ENCODE data around the gene VAMP2.

The VAMP2 gene

DNA sequence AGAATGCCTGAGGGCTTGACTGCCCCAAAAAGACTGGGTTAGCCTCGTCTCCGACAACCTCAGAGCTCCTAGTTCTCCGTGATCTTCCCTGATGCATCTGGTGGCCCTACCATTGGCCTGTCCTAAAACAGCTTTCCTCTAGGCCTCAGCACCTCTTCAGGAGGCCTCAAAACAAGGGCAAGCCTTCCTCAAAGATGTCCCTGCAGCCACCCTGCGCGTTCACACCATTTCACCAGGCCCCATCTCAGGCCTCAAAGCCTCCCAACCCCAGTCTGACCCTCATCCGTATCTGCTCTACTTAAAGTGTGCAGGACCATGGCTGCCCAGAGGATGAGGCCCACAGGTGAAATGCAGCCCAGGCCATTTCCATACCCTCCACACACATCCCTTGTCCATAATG is 51.8 kb downstream of the VAMP2 start:
- H3K27ac ChIP-seq: no peak overlapping the region
- no peak for DNase-seq (ENCODE audit: low read depth, low spot score)

DNA sequence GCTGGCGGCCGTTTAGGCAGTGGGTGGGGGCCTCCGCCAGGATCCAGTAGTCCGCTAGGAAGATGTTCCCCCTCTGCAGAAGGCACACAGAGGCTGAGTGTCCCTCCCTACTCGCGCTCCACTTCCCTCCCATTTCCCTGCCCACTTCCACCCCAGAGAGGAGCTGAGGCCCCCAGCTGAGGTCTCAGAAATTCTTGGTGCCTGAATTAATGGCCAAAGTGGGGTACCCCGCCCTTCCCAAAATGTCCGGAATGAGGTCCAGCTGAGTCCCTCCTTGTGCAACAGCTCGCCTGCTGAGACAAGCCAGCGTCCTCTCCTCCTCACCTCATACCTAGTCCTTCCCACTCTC is 52.3 kb downstream of the VAMP2 start:
- DNase-seq (ENCODE audit: low read depth, low spot score): no peak
- no peak overlapping the region for H3K27ac ChIP-seq

DNA sequence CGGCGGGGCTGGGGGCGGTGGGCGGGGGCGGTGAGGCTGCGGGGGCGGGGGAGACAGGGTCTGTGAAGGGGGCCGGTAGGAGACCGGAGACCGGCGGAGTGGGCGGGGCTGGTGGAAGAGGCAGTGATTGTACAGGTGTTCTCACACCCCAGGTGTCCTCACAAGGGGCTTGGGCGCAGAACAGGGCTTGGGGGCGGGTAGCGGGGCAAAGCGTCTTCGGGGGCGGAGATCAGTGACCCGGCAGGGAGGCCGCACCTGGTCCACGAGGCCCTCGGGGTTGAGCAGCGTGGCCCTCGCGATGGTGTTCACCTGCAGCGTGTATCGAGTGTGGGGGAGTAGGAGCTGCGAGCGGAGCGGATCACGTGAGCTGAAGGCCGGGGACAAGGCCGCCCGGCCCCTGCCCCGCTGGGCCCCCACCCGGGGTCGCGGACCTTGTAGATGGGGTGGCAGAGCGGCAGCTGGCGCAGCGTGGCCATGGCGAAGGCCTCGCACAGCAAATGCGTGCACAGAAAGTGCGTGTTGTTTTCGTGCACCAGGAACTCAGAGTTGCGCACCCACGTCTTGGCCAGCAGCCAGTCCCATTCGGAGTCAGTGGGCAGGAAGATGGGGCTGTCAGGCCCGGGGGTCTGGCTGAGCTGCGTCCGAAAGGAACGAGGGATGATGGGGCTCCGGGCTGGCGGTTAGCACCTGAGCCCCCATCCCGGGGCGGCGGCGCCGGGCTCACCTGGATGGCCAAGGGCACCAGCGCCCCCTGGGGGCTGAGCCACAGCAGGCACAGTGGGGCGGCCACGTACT is 52.9 kb downstream of the VAMP2 start:
- DNase-seq (ENCODE audit: low read depth, low spot score): no peak
- H3K27ac ChIP-seq: no peak overlapping the region
